WTC11 (cell line): ENCODE measurements around the gene NHS.

Experiments
- ELF4 ChIP-seq: sonication (generic); formaldehyde crosslinking; IDR thresholded peaks from 2 replicates; pipeline ENCODE4 v1.8.1; 2022; ENCODE audit warnings: low read depth, mild to moderate bottlenecking, moderate library complexity, missing genetic modification reagents
- FOXJ3 ChIP-seq: sonication (generic); formaldehyde crosslinking; IDR thresholded peaks from 2 replicates; pipeline ENCODE4 v1.9.0; 2021; ENCODE audit warnings: missing genetic modification reagents, mild to moderate bottlenecking, borderline replicate concordance
- FOXK1 ChIP-seq: sonication (generic); formaldehyde crosslinking; IDR thresholded peaks from 2 replicates; pipeline ENCODE4 v1.8.0; 2022; ENCODE audit warnings: mild to moderate bottlenecking, moderate library complexity, missing genetic modification reagents
- GTF2I ChIP-seq: fragments of 250-450 bp; sonication (Bioruptor Pico); conservative IDR thresholded peaks from 2 replicates; pipeline ENCODE4 v1.4.0; 2021; ENCODE audit warnings: mild to moderate bottlenecking
- OVOL2 ChIP-seq: fragments of 250-450 bp; sonication (Bioruptor Pico); IDR thresholded peaks from 2 replicates; pipeline ENCODE4 v1.9.0; 2021; ENCODE audit warnings: mild to moderate bottlenecking, borderline replicate concordance
- SP1 ChIP-seq: sonication (generic); formaldehyde crosslinking; conservative IDR thresholded peaks from 2 replicates; pipeline ENCODE4 v1.8.1; 2022; ENCODE audit warnings: missing genetic modification reagents
- ZNF263 ChIP-seq: sonication (generic); formaldehyde crosslinking; IDR thresholded peaks from 2 replicates; pipeline ENCODE4 v1.8.1; 2022; ENCODE audit warnings: low read depth, mild to moderate bottlenecking, moderate library complexity, missing genetic modification reagents
- TF ChIP-seq, protein P1 (sequence below): fragments of 200-600 bp; IDR thresholded peaks from 2 replicates; pipeline ENCODE4 v1.8.0; 2022; ENCODE audit warnings: antibody characterized with exemption
- TF ChIP-seq, protein P2 (sequence below): sonication (generic); formaldehyde crosslinking; IDR thresholded peaks from 2 replicates; pipeline ENCODE4 v1.8.0; 2023; ENCODE audit warnings: missing genetic modification reagents
- TF ChIP-seq, protein P3 (sequence below): fragments of 250-450 bp; sonication (Bioruptor Pico); conservative IDR thresholded peaks from 2 replicates; pipeline ENCODE4 v1.9.0; 2021; ENCODE audit warnings: mild to moderate bottlenecking
- TF ChIP-seq, protein P4 (sequence below): sonication (generic); formaldehyde crosslinking; IDR thresholded peaks from 2 replicates; pipeline ENCODE4 v1.8.1; 2023; ENCODE audit warnings: mild to moderate bottlenecking, missing genetic modification reagents, moderate library complexity

DNA sequence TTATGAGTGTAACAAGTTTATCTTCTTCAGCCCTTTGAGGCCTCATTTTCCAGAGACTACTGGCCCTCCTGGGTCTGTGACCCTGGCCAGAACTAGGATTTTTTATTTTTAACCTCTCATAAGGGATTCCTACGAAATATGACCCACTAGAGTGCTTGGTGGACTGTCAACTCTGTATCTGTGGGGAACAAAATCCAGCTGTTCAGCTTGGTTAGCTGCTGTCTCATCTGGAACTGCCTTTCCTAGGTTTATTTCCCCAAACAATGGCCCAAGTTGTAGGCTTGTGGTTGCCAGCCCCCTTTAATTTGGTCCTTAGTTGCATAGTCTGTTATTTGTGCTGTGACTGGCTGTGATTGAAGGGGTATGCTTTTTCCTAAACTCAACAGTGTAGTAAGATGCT lies 56.2 kb downstream of the NHS start:
- TF ChIP-seq FOXK1 (CRISPR knock-in tag) (no peak), GTF2I (no peak), SP1 (no peak), ZNF263 (CRISPR knock-in tag) (no peak), FOXJ3 (CRISPR knock-in tag) (no peak), ELF4 (CRISPR knock-in tag) (no peak), OVOL2 (CRISPR knock-in tag) (no peak)
- TF ChIP-seq, protein P1, sequence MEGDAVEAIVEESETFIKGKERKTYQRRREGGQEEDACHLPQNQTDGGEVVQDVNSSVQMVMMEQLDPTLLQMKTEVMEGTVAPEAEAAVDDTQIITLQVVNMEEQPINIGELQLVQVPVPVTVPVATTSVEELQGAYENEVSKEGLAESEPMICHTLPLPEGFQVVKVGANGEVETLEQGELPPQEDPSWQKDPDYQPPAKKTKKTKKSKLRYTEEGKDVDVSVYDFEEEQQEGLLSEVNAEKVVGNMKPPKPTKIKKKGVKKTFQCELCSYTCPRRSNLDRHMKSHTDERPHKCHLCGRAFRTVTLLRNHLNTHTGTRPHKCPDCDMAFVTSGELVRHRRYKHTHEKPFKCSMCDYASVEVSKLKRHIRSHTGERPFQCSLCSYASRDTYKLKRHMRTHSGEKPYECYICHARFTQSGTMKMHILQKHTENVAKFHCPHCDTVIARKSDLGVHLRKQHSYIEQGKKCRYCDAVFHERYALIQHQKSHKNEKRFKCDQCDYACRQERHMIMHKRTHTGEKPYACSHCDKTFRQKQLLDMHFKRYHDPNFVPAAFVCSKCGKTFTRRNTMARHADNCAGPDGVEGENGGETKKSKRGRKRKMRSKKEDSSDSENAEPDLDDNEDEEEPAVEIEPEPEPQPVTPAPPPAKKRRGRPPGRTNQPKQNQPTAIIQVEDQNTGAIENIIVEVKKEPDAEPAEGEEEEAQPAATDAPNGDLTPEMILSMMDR = no peak
- TF ChIP-seq, protein P2, sequence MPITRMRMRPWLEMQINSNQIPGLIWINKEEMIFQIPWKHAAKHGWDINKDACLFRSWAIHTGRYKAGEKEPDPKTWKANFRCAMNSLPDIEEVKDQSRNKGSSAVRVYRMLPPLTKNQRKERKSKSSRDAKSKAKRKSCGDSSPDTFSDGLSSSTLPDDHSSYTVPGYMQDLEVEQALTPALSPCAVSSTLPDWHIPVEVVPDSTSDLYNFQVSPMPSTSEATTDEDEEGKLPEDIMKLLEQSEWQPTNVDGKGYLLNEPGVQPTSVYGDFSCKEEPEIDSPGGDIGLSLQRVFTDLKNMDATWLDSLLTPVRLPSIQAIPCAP (CRISPR knock-in tag) = no peak
- TF ChIP-seq, protein P3, sequence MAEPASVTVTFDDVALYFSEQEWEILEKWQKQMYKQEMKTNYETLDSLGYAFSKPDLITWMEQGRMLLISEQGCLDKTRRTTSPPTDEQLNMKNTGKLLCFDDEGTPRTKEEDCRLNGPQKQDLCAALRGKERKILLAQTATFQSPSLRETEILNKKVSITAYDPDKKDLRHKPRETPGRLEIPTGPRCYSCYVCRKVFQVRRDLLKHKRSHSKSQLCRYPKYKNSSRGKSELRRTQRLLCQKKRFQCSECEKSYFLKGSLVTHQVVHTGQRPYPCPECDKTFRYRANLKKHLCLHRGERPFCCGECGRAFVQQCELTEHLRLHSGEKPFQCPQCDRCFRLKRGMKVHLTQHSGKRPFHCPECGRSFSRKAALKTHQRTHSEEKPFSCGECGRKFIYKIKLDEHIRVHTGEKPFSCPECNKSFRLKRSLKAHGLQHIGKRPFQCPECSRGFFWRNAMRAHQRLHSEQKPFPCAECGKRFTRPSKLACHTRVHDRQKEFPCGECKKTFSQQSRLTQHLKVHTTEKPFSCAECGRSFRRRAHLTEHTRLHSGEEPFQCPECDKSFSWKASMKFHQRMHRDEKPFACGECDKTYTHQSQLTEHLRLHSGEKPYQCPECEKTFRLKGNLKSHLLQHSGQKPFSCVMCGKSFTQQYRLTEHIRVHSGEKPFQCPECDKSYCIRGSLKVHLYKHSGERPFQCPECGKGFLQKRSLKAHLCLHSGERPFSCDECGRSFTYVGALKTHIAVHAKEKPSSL (CRISPR knock-in tag) = no peak
- TF ChIP-seq, protein P4, sequence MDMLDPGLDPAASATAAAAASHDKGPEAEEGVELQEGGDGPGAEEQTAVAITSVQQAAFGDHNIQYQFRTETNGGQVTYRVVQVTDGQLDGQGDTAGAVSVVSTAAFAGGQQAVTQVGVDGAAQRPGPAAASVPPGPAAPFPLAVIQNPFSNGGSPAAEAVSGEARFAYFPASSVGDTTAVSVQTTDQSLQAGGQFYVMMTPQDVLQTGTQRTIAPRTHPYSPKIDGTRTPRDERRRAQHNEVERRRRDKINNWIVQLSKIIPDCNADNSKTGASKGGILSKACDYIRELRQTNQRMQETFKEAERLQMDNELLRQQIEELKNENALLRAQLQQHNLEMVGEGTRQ (CRISPR knock-in tag) = no peak
